ENCODE results near the gene FNDC11.

The FNDC11 gene

GRCh38 chr20:63532449-63532971 is 21.4 kb upstream of the FNDC11 start:
- no peak for TF ChIP-seq CTCF (conservative IDR thresholded peaks at IDR 0.05; ENCODE audit: low read depth, low read length)
- Histone ChIP-seq H3K9ac (no peak overlapping the region), H3K4me3 (IDR thresholded peaks at IDR 0.05; ENCODE audit: insufficient read depth, low read depth, low read length) (no peak overlapping the region), H3K36me3 (ENCODE audit: insufficient read depth) (no peaks in the 10 kb centered on the region), H2AFZ (ENCODE audit: low read depth) (no peak overlapping the region), H3K4me2 (no peak overlapping the region), H3K27ac (no peak overlapping the region), H3K4me1 (ENCODE audit: low read depth, poor library complexity, severe bottlenecking) (peaks cover 3% of the 10 kb centered on the region), H3K79me2 (ENCODE audit: insufficient read depth, low read depth) (no peaks in the 10 kb centered on the region), H3K27me3 (ENCODE audit: insufficient read depth, low read depth) (peaks cover 72% of the 10 kb centered on the region), H4K20me1 (ENCODE audit: insufficient read depth) (no peaks in the 10 kb centered on the region)

DNA sequence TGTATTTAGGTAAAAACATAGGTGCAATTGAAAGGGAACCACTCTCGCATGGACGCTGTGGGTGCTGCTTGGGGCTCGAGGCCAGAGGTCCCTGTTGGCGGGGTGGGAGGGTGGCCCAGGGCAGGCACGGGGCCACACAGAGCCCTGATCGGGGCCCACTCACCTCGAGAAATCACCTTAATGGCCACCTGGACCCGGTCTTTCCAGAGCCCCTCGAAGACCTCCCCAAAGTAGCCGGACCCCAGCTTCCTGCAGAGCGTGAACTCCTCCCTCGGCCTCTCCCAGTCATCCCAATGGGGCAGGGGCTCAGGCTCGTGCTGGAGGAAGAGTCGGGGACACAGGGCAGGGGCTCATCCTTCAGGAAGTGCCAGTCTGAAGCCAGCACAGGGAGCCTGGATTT is 20.6 kb upstream of the FNDC11 start:
- H3K36me3 ChIP-seq (ENCODE audit: insufficient read depth), result no peaks in the 10 kb centered on the region
- peaks cover 7% of the 10 kb centered on the region for H3K4me1 ChIP-seq (ENCODE audit: low read depth, poor library complexity, severe bottlenecking)
- peaks cover 63% of the 10 kb centered on the region for H3K27me3 ChIP-seq (ENCODE audit: insufficient read depth, low read depth)
- TF ChIP-seq CTCF (conservative IDR thresholded peaks at IDR 0.05; ENCODE audit: low read depth, low read length), result no peak
- no peak overlapping the region for H3K4me2 ChIP-seq
- H3K9ac ChIP-seq, result no peak overlapping the region
- H4K20me1 ChIP-seq (ENCODE audit: insufficient read depth), result no peaks in the 10 kb centered on the region
- H3K4me3 ChIP-seq (IDR thresholded peaks at IDR 0.05; ENCODE audit: insufficient read depth, low read depth, low read length), result no peak overlapping the region
- H2AFZ ChIP-seq (ENCODE audit: low read depth), result no peak overlapping the region
- H3K79me2 ChIP-seq (ENCODE audit: insufficient read depth, low read depth), result no peaks in the 10 kb centered on the region
- no peak overlapping the region for H3K27ac ChIP-seq

DNA sequence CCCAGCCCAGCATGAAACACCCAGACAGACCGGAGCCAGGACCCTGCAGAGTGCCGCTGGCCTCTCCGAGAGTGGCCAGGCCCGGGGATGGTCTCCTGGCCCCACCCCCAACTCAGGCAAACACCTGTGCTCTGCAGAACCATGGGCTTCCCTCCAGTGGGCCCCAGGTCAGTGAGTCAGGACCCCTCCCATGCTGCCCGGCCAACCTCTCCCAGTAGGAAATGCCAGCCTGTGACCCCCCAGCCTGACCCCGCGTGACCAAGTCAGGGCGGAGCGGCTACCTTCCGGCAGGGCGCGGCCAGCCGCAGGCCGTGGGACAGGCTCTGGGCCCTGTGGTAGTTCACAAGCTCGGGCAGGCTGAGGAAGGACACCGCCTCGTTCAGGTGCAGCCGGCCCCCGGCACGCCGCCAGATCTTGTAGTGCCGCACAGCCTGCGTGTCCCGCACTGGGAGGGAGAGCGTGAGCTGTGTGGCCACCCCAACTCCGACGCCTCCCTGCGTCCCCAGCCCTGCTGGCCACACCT is 20.0 kb upstream of the FNDC11 start:
- Histone ChIP-seq H3K4me1 (ENCODE audit: low read depth, poor library complexity, severe bottlenecking) (peaks cover 10% of the 10 kb centered on the region), H2AFZ (ENCODE audit: low read depth) (no peak overlapping the region), H3K4me2 (no peak overlapping the region), H4K20me1 (ENCODE audit: insufficient read depth) (no peaks in the 10 kb centered on the region), H3K79me2 (ENCODE audit: insufficient read depth, low read depth) (no peaks in the 10 kb centered on the region), H3K9ac (no peak overlapping the region), H3K27me3 (ENCODE audit: insufficient read depth, low read depth) (peaks cover 58% of the 10 kb centered on the region), H3K27ac (no peak overlapping the region), H3K4me3 (IDR thresholded peaks at IDR 0.05; ENCODE audit: insufficient read depth, low read depth, low read length) (no peak overlapping the region), H3K36me3 (ENCODE audit: insufficient read depth) (no peaks in the 10 kb centered on the region)
- TF ChIP-seq CTCF (conservative IDR thresholded peaks at IDR 0.05; ENCODE audit: low read depth, low read length), result no peak

DNA sequence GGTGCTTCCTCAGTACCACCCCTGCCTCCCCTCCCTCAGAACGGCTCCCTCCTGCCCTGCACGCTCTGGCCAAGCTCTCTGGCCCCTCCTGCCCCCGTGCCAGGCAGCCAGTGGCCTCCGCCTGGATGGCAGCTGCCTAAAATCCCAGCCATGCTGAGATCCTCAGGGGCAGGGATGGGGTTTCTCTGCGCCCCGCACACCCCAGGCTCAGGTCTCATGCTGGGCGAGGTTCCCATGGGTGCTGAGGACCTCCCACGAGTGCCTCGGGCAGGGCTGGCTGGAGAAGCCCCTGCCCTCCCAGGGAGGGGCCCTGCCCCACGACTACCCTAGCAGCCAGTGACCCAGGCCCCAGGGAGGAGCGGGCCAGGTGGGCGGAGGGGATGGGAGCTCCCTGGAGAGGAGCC is 19.5 kb upstream of the FNDC11 start:
- Histone ChIP-seq H3K4me2 (no peak overlapping the region), H3K27ac (no peak overlapping the region), H3K36me3 (ENCODE audit: insufficient read depth) (no peaks in the 10 kb centered on the region), H3K4me1 (ENCODE audit: low read depth, poor library complexity, severe bottlenecking) (peaks cover 10% of the 10 kb centered on the region), H4K20me1 (ENCODE audit: insufficient read depth) (no peaks in the 10 kb centered on the region), H3K4me3 (IDR thresholded peaks at IDR 0.05; ENCODE audit: insufficient read depth, low read depth, low read length) (no peak overlapping the region), H2AFZ (ENCODE audit: low read depth) (no peak overlapping the region), H3K79me2 (ENCODE audit: insufficient read depth, low read depth) (no peaks in the 10 kb centered on the region), H3K9ac (no peak overlapping the region), H3K27me3 (ENCODE audit: insufficient read depth, low read depth) (peaks cover 56% of the 10 kb centered on the region)
- TF ChIP-seq CTCF (conservative IDR thresholded peaks at IDR 0.05; ENCODE audit: low read depth, low read length), result no peak
